GM12874 (cell line): ENCODE measurements around the gene UIMC1.

ENCODE experiments used
- CTCF ChIP-seq: IDR thresholded peaks from 2 replicates; pipeline ENCODE4 v1.5.1; 2011; ENCODE audit warnings: low read depth, mild to moderate bottlenecking, control low read depth, low read length, moderate library complexity; ENCODE audit not compliant: insufficient read depth

The UIMC1 gene

GRCh38 chr5:176887252-176887849 lies 119.2 kb downstream of the UIMC1 start:
- TF ChIP-seq CTCF: no peak

GRCh38 chr5:176886336-176887251 lies 120.0 kb downstream of the UIMC1 start:
- no peak for TF ChIP-seq CTCF

- TF ChIP-seq CTCF: no peak
These were observed 122.0 kb downstream of the UIMC1 start for GRCh38 chr5:176884571-176884890.

- TF ChIP-seq CTCF: no peak
These were observed 122.6 kb downstream of the UIMC1 start for GRCh38 chr5:176883700-176884570.

- TF ChIP-seq CTCF: no peak
These were observed 124.0 kb downstream of the UIMC1 start for GRCh38 chr5:176882567-176882903.

GRCh38 chr5:176881816-176882566 lies 124.6 kb downstream of the UIMC1 start:
- no peak for TF ChIP-seq CTCF
